Keratinocyte (primary cell): ENCODE data around the gene C11orf71. TPM values are rescaled to one million over a fixed set of nuclear protein-coding genes. Genes with fewer than 3 reads are reported as not detected.

Experiments
- DNase-seq: peaks from one replicate; pipeline ENCODE4 v3.0.0-alpha.2; 2011; ENCODE audit warnings: low read depth, missing footprints, low spot score
- FAIRE-seq: peaks from 2 replicates; lab custom pipeline; 2011; peaks lifted over from hg19 to GRCh38; lab: Jason Lieb, UNC
- H2AFZ ChIP-seq: 2 replicates; pipeline ENCODE4 v1.6.0; 2012; ENCODE audit warnings: low read length, control low read depth, inconsistent platforms; ENCODE audit not compliant: control insufficient read depth
- H3K27ac ChIP-seq: 2 replicates; pipeline ENCODE4 v1.5.1; 2011; ENCODE audit warnings: low read length; ENCODE audit not compliant: control insufficient read depth, insufficient read depth
- H3K27me3 ChIP-seq: 3 replicates; pipeline ENCODE4 v1.6.0; 2011; ENCODE audit warnings: low read length; ENCODE audit not compliant: control insufficient read depth, insufficient read depth; ENCODE audit errors: extremely low read depth
- H3K36me3 ChIP-seq, 2 experiments: 2 replicates in 1 of 2; 3 replicates in 1 of 2; pipeline ENCODE4 v1.5.1; 2011; ENCODE audit warnings: low read length in 2 of 2, mild to moderate bottlenecking in 1 of 2; ENCODE audit not compliant: control insufficient read depth in 2 of 2, insufficient read depth in 2 of 2; ENCODE audit errors: extremely low read depth in 1 of 2
- H3K4me1 ChIP-seq: 3 replicates; pipeline ENCODE4 v1.5.1; 2011; ENCODE audit warnings: low read length; ENCODE audit not compliant: control insufficient read depth, insufficient read depth; ENCODE audit errors: extremely low read depth
- H3K4me2 ChIP-seq: 3 replicates; pipeline ENCODE4 v1.6.0; 2011; ENCODE audit warnings: low read depth, low read length; ENCODE audit not compliant: control insufficient read depth, insufficient read depth; ENCODE audit errors: extremely low read depth
- H3K4me3 ChIP-seq, 3 experiments: fragments of 200-600 bp in 1 of 3; sonication (generic) in 1 of 3; 2 replicates in 2 of 3; 3 replicates in 1 of 3; pipeline ENCODE4 v1.5.1; 2011 to 2016; ENCODE audit warnings: low read length in 3 of 3, mild to moderate bottlenecking in 3 of 3, control low read depth in 2 of 3, inconsistent platforms in 1 of 3, low read depth in 1 of 3, mixed read lengths in 1 of 3, mixed run types in 1 of 3, moderate library complexity in 1 of 3; ENCODE audit not compliant: control insufficient read depth in 2 of 3, insufficient read depth in 2 of 3; ENCODE audit errors: extremely low read depth in 1 of 3
- H3K79me2 ChIP-seq: 2 replicates; pipeline ENCODE4 v1.6.0; 2012; ENCODE audit warnings: low read length; ENCODE audit not compliant: control insufficient read depth, insufficient read depth
- H3K9ac ChIP-seq: 3 replicates; pipeline ENCODE4 v1.6.0; 2011; ENCODE audit warnings: low read length; ENCODE audit not compliant: control insufficient read depth, insufficient read depth; ENCODE audit errors: extremely low read depth
- H3K9me1 ChIP-seq: 3 replicates; pipeline ENCODE4 v1.6.0; 2011; ENCODE audit warnings: low read length; ENCODE audit not compliant: control insufficient read depth, insufficient read depth; ENCODE audit errors: extremely low read depth
- H3K9me3 ChIP-seq: 2 replicates; pipeline ENCODE4 v1.5.1; 2012; ENCODE audit warnings: low read depth, low read length; ENCODE audit not compliant: control insufficient read depth
- H4K20me1 ChIP-seq: 3 replicates; pipeline ENCODE4 v1.6.0; 2011; ENCODE audit warnings: low read length; ENCODE audit not compliant: control insufficient read depth, insufficient read depth; ENCODE audit errors: extremely low read depth
- CTCF ChIP-seq, 3 experiments: IDR thresholded peaks in 1 of 3; conservative IDR thresholded peaks in 1 of 3; optimal IDR thresholded peaks in 1 of 3; 2 replicates in 2 of 3; 3 replicates in 1 of 3; pipeline versions ENCODE3 to v1.5.1; 2011; ENCODE audit warnings: low read length in 3 of 3, mild to moderate bottlenecking in 3 of 3, moderate library complexity in 2 of 3, control low read depth in 1 of 3, inconsistent platforms in 1 of 3; ENCODE audit not compliant: insufficient read depth in 2 of 3; ENCODE audit errors: extremely low read depth in 1 of 3
- EZH2 ChIP-seq: IDR thresholded peaks from one replicate; pipeline ENCODE4 v1.6.1; 2012; ENCODE audit warnings: inconsistent platforms, mild to moderate bottlenecking, low read length, moderate library complexity
- dilution Hi-C: fragments of 300-500 bp; cut with MboI; formaldehyde crosslinking; loops from one replicate; pipeline ENCODE4 v1.7.0; 2020; ENCODE audit warnings: low sequenced_read_pairs; ENCODE audit not compliant: extremely low pct_ligation_motif_present
- polyA plus RNA-seq, 5 experiments: library from polyadenylated mRNA; depleted of rRNA in 3 of 5; stranded (reverse) in 3 of 5; stranded (forward) in 1 of 5; unstranded in 1 of 5; fragments of >200 nt; gene quantifications; 1 replicate in 1 of 5; 2 replicates in 3 of 5; 3 replicates in 1 of 5; pipeline versions ENCODE4 v1.2.1 to v1.2.3, GENCODE V29; 2011 to 2012; ENCODE audit warnings: missing spikeins in 2 of 5, low read depth in 1 of 5, low replicate concordance in 1 of 5

The C11orf71 gene
- polyA plus RNA-seq, 1 donor (not counting 4 experiments of a cell fraction or from before 2014, with no cell fraction given): 2.1 TPM

- no peaks in the 10 kb centered on the region for H3K36me3 ChIP-seq
- no peak overlapping the region for H3K4me3 ChIP-seq
- no peaks in the 10 kb centered on the region for H4K20me1 ChIP-seq
- no peaks in the 10 kb centered on the region for H3K9me1 ChIP-seq
- peaks cover 26% of the 10 kb centered on the region for H3K4me1 ChIP-seq
- H3K4me2 ChIP-seq: no peak overlapping the region
- no peaks in the 10 kb centered on the region for H3K79me2 ChIP-seq
- no peak overlapping the region for H3K9ac ChIP-seq
- H3K9me3 ChIP-seq: no peaks in the 10 kb centered on the region
- dilution Hi-C loops: no loop called here
- no peak overlapping the region for H2AFZ ChIP-seq
- peak overlapping the region; percentile 37 for H3K27ac ChIP-seq
- TF ChIP-seq CTCF (optimal IDR thresholded peaks at IDR 0.05 in 1 of 3, IDR thresholded peaks at IDR 0.05 in 1 of 3, conservative IDR thresholded peaks at IDR 0.05 in 1 of 3; ENCODE audit: extremely low read depth in 1 of 3, insufficient read depth in 2 of 3, low read length in 3 of 3) (no peak), EZH2 (no peak)
- FAIRE-seq (no peak), DNase-seq (no peak)
- no peaks in the 10 kb centered on the region for H3K27me3 ChIP-seq
These were observed 12.6 kb upstream of the C11orf71 start for GRCh38 chr11:114412946-114413345.

GRCh38 chr11:114401311-114401710 is 1.0 kb upstream of the C11orf71 start:
- Histone ChIP-seq H3K79me2 (peaks cover 66% of the 10 kb centered on the region), H3K27me3 (no peaks in the 10 kb centered on the region), H2AFZ (no peak overlapping the region), H3K4me3 (peak overlapping the region; percentile 61 to 89 (median 76)), H3K9me3 (no peaks in the 10 kb centered on the region), H4K20me1 (no peaks in the 10 kb centered on the region), H3K4me1 (peaks cover 11% of the 10 kb centered on the region), H3K36me3 (peaks cover 5 to 9% of the 10 kb centered on the region in 2 experiments), H3K9me1 (no peaks in the 10 kb centered on the region), H3K9ac (peak overlapping the region; percentile 100), H3K4me2 (peak overlapping the region; percentile 87), H3K27ac (peak overlapping the region; percentile 98)
- dilution Hi-C loops: no loop called here
- no peak for DNase-seq
- TF ChIP-seq CTCF (optimal IDR thresholded peaks at IDR 0.05 in 1 of 3, IDR thresholded peaks at IDR 0.05 in 1 of 3, conservative IDR thresholded peaks at IDR 0.05 in 1 of 3; ENCODE audit: extremely low read depth in 1 of 3, insufficient read depth in 2 of 3, low read length in 3 of 3) (no peak), EZH2 (no peak)
- no peak for FAIRE-seq
